Measurements from ENCODE around the gene SGCE.

DNA sequence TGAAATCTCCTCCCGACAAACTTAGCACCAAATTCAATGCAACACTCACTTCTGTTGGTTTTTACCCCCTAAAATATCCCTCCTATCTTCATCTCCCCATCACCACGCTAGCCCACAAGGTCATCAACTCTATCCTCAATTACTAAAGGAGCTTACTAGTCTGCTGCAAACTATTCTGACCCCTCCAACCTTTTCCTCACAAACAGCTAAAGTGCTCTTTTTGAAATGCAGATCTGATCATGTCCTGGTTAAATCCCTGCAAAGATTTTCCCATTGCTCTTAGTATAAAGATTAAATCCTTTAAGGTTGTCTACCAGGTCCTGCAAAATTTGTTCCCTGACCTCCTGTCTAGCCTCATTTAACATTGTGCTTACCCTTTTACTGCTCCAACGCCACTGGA is 8.6 kb downstream of the SGCE start:
- TF ChIP-seq, protein P1, sequence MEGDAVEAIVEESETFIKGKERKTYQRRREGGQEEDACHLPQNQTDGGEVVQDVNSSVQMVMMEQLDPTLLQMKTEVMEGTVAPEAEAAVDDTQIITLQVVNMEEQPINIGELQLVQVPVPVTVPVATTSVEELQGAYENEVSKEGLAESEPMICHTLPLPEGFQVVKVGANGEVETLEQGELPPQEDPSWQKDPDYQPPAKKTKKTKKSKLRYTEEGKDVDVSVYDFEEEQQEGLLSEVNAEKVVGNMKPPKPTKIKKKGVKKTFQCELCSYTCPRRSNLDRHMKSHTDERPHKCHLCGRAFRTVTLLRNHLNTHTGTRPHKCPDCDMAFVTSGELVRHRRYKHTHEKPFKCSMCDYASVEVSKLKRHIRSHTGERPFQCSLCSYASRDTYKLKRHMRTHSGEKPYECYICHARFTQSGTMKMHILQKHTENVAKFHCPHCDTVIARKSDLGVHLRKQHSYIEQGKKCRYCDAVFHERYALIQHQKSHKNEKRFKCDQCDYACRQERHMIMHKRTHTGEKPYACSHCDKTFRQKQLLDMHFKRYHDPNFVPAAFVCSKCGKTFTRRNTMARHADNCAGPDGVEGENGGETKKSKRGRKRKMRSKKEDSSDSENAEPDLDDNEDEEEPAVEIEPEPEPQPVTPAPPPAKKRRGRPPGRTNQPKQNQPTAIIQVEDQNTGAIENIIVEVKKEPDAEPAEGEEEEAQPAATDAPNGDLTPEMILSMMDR (IDR thresholded peaks at IDR 0.05; ENCODE audit: poor library complexity): no peak
- TF ChIP-seq EZH2phosphoT487 (IDR thresholded peaks at IDR 0.05; ENCODE audit: low read depth, severe bottlenecking, unreplicated experiment): no peak

All from hepatocyte (in vitro differentiated cells).